CD4-positive, alpha-beta T cell treated with Interleukin-10 for 1 hour (primary cell): ENCODE measurements around the gene RDH16.
"Not testable (repeated sequence)": the region's sequence is repeated elsewhere in the genome, so short reads cannot be mapped to it uniquely, and the experiment has no call there.

ENCODE experiments used
- DNase-seq: peaks from one replicate; pipeline ENCODE4 v3.0.0-alpha.2; 2020

Gene RDH16

DNA sequence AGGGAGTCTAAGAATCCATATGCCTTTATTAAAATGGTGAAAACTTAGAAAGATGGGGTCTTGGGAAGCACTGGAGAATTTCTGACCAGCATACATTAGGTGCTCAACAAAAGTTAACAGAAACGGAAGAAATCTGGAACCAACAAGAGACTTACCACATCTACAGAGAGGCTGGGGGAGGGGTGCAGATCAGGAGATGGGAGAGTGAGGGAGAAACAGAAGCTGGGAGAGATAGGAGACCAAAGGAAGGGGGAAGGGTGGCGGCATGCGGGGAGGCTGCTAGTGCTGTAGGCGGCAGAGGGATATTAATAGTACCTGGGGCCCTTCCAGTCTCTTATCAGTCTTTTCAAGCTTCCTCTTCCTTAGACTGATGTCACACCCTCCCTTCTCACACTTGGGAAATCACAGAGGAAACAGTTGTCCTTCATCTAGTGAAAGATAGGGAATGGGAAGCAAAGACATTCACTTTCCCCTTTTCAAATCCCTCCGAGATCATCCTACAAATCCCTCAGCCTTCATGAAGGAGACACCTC is 30.9 kb upstream of the RDH16 start:
- no peak for DNase-seq

DNA sequence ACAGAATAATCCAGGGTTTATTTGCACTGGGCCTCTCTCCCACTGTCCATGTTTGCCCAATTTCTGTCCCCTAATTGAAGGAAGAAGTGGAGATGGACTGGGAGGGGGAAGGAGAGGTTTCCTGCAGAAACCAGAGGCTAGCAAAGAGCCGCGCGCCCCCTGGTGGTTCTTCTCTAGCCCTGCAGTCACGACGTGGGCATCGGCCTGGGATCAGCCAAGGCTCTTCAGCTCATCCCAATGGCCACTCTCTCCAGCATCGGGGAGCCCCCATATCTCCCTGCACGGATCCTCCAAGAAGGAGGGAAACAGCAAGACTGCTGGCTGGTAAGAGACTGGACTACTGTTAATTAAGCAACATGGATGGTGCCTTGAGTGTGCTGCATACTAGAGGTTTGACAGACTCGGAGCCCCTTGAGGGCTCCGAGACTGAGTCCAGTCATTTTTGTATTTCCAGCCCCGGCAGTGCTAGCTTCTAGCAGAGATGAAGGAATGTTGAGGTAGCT is 30.2 kb upstream of the RDH16 start:
- DNase-seq = peak; percentile 74

DNA sequence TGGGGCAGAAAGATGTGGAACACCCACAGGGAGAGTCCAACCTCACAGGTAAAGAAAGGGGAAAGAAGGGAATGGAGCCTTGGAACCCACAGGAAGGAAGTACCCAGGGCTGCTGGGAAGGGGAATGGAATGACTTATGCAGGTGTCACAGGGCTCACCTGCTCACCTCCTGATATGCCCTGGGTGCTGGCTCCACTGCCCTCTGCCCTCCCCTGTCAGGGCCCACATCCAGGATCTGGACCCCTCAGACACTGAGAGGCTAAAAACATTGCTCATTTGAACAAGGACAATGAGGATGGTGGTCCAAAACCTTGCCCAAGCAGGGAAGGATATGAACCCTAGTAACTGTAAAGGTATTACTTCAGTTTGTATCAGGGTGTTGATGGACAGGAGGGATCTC is 29.6 kb upstream of the RDH16 start:
- no peak for DNase-seq

- DNase-seq = not testable (repeated sequence)
These were observed 28.3 kb upstream of the RDH16 start for GRCh38 chr12:56985714-56986113.

GRCh38 chr12:56983386-56983785 is 26.0 kb upstream of the RDH16 start:
- no peak for DNase-seq

GRCh38 chr12:56982578-56983236 is 25.3 kb upstream of the RDH16 start:
- not testable (repeated sequence) for DNase-seq

DNA sequence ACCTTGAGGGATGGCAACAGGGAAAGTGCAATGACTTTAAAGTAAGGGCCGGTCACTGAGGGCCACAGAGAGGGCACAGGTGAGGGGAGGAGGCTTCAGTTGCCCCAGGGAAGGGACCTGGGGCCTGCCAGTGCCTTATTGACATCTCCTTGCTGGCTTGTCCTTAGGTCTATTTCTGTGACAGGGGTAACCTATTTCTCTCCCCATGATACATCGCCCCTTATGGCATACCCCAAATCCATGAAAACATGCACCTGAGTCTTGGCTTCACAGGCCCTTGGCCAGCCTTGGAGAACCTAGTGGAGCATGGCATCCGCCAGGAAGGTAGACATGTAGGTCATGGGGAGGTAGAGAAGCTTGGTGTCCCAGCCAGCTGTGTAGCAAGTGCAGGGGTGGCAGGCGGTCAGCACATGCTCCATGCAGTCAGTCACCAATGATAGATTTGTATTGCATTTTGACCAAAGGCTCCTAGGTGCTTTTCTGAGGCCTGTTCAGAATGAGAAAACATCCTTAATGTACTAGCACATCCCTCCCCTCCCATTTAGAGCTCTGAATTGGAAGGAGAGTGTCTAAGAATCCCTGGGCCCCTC is 23.6 kb upstream of the RDH16 start:
- no peak for DNase-seq

GRCh38 chr12:56980268-56980667 is 22.9 kb upstream of the RDH16 start:
- DNase-seq = no peak

DNA sequence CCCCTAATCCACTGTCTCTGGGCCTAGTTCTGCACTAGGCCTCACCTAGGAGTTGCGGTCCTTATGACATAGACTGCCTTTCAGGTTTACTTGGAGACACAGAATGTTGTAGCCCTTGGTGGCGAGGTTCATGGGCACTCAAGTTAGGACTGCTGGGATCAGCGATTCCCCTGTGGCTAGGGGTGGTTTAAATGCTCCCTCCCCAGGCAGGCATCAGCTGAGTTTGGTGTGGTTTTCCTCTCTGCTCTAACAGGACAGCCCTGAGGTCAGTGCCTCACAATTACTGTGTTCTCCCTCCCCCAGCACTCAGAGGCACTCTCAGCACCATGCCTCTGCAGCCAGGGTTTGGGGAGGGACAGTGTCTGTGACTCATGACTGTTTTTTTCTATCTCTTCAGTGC is 22.2 kb upstream of the RDH16 start:
- DNase-seq = no peak

DNA sequence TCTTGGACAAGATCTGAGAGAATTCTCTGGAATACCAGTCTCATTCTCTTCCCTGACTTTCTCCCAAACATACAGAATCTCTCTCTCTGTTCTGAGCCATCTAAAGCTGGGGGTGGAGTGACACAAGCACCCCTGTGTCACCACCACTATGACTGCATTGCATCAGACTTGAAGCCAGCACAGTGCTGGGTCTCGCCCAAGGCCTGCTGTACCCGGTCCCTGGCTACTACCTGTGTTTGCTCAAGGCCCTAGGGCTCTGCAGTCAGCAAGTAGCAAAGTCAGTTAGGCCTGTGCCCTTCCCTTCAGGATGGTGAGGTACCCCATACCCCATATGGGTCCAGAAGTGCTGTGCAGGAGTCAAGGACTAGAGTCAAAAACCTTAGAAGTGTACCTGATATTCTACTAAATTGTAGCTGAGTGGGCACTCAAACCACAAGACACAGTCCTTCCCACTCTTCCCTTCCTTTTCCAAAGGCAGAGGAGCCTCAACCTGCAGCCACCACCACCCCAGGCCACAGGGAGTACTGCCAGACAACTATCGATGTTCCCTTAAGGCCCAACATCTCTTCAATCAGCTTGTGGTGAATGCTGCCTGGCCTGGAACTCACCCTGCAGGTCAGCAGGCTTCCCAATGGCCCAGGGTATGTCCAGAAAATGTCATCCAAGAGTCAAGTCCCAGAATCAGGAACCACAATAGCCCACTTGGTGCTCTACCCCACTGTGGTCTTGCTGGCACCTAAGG is 21.2 kb upstream of the RDH16 start:
- DNase-seq = no peak

DNA sequence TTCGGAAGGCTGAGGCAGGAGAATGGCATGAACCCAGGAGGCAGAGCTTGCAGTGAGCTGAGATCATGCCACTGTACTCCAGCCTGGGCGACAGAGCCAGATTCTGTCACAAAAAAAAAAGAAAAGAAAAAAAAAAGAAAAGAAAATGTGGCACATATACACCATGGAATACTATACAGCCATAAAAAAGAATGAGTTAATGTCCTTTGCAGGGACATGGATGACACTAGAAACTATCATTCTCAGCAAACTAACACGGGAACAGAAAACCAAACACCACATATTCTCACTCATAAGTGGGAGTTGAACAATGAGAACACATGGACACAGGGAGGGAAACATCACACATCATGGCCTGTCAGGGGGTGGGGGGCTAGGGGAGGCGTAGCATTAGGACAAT is 20.0 kb upstream of the RDH16 start:
- DNase-seq = not testable (repeated sequence)

DNA sequence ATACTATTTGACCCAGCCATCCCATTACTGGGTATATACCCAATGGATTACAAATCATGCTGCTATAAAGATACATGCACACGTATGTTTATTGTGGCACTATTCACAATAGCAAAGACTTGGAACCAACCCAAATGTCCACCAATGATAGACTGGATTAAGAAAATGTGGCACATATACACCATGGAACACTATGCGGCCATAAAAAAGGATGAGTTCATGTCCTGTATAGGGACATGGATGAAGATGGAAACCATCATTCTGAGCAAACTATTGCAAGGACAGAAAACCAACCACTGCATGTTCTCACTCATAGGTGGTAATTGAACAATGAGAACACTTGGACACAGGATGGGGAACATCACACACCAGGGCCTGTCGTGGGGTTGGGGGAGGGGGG is 16.8 kb upstream of the RDH16 start:
- not testable (repeated sequence) for DNase-seq

- DNase-seq = not testable (repeated sequence)
These were observed 11.5 kb upstream of the RDH16 start for GRCh38 chr12:56968910-56969309.

GRCh38 chr12:56965997-56966642 is 8.7 kb upstream of the RDH16 start:
- DNase-seq = not testable (repeated sequence)

GRCh38 chr12:56965124-56965523 is 7.7 kb upstream of the RDH16 start:
- DNase-seq = not testable (repeated sequence)

GRCh38 chr12:56963557-56963956 is 6.1 kb upstream of the RDH16 start:
- DNase-seq = not testable (repeated sequence)

DNA sequence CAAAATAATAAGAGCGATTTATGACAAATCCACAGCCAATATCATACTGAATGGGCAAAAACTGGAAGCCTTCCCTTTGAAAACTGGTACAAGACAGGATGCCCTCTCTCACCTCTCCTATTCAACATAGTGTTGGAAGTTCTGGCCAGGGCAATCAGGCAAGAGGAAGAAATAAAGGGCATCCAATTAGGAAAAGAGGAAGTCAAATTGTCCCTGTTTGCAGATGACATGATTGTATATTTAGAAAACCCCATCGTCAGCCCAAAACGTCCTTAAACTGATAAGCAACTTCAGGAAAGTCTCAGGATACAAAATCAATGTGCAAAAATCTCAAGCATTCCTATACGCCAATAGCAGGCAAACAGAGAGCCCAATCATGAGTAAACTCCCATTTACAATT is 4.8 kb upstream of the RDH16 start:
- DNase-seq = not testable (repeated sequence)

DNA sequence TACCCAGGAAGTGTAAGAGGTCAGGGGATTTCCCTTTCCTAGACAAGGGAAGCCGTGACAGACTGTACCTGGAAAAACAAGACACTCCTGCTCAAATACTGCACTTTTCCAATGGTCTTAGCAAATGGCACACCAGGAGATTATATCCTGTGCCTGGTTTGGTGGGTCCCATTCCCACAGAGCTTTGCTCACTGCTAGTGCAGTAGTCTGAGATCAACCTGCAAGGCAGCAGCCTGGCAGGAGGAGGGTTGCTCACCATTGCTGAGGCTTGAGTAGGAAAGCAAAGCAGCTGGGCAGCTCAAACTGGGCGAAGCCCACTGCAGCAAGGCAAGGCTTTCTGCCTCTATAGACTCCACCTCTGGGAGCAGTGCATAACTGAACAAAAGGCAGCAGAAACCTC is 1.0 kb upstream of the RDH16 start:
- DNase-seq = no peak

DNA sequence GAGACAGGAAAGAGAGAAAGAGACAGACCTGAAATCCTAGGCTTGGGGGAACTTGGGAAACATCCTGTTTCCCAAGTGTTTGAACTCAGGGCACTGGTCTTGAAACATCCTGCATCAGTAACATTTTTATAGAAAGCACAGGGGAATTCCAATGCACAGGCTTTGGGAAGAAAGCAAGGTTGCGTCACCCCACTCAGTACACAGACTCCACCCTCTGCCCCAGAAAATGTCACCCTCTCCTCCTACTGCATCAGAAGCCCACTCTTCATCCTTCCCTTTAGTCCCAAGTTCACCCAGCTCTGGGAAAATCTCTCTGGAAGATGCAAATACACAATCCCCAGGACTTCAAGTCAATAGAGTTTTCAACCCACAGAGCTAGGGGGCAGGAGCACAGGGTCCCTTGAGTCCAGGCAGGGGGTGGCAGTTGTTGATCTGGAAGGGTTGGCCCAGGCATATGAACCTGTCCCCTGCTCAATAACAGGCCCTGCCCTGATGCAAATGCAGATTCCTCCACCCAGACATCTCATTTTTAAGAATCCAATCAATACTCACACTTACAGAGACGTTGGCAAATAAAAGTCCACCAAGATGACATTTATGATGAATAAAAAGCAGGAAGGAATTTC is 1.7 kb downstream of the RDH16 start:
- DNase-seq = no peak

DNA sequence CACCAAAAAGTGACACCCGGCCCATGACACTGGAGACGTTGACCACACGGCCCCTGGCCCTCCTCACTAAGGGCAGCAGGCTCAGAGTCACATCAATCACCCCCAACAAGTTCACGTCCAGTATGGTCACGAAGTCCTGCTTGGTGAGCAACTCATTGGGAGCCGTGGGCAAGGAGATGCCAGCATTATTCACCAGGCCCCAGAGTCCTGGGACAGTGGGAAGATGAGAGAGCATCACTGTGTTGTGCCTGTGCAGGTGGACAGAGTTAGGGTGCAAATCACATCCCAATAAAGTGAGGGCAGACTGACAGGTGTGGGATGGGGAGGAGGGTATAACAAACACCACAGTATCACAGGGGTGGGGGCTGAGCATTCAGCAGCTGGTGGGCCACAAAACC is 2.5 kb downstream of the RDH16 start:
- DNase-seq = no peak

- DNase-seq = no peak
These were observed 3.1 kb downstream of the RDH16 start for GRCh38 chr12:56954057-56954957.

GRCh38 chr12:56953314-56953713 is 4.1 kb downstream of the RDH16 start:
- DNase-seq = no peak
